Cardiac muscle cell (in vitro differentiated cells and primary cell): Measurements from ENCODE around the gene SIGLEC14. TPM values are rescaled to one million over a fixed set of nuclear protein-coding genes. Genes with fewer than 3 reads are reported as not detected.

ENCODE experiments used
- DNase-seq, 2 donors: peaks; one replicate each; pipeline versions ENCODE4 v3.0.0 to v3.0.0-alpha.2; 2010 to 2017; ENCODE audit warnings: low read depth in 1 of 2, low spot score in 1 of 2
- H3K27ac ChIP-seq: fragments of 200-600 bp; sonication (generic); 2 replicates; pipeline ENCODE4 v1.5.1; 2016
- H3K27me3 ChIP-seq: fragments of 200-600 bp; sonication (generic); 2 replicates; pipeline ENCODE4 v1.6.0; 2016; ENCODE audit warnings: control low read depth
- H3K36me3 ChIP-seq: fragments of 200-600 bp; sonication (generic); 2 replicates; pipeline ENCODE4 v1.5.1; 2016; ENCODE audit warnings: control low read depth
- H3K4me1 ChIP-seq: fragments of 200-600 bp; sonication (generic); 2 replicates; pipeline ENCODE4 v1.8.1; 2017; ENCODE audit warnings: low read depth, mild to moderate bottlenecking, mixed run types
- H3K4me3 ChIP-seq: fragments of 200-600 bp; sonication (generic); 2 replicates; pipeline ENCODE4 v1.5.1; 2016; ENCODE audit warnings: mild to moderate bottlenecking
- H3K9me3 ChIP-seq: fragments of 200-600 bp; sonication (generic); 2 replicates; pipeline ENCODE4 v1.5.1; 2017; ENCODE audit warnings: low read depth, mild to moderate bottlenecking, control low read depth
- CTCF ChIP-seq: IDR thresholded peaks from 2 replicates; pipeline ENCODE4 v1.5.1; 2012; ENCODE audit warnings: low read depth, mild to moderate bottlenecking, low read length
- polyA plus RNA-seq: library from polyadenylated mRNA; unstranded; fragments of >200 nt; fragmentation: Nextera tagmentation; extraction: Ambion mirVana; gene quantifications from 2 replicates; pipeline ENCODE4 v1.2.1, GENCODE V29; 2016
- total RNA-seq: library from RNA; depleted of rRNA; stranded (reverse); fragments of >200 nt; gene quantifications from 2 replicates; pipeline ENCODE4 v1.2.3, GENCODE V29; 2016

SIGLEC14 gene
- total and polyA plus RNA-seq, 2 experiments from 2014 or later, result not detected

- Histone ChIP-seq H3K36me3 (no peaks in the 10 kb centered on the region), H3K27me3 (peaks cover 3% of the 10 kb centered on the region), H3K9me3 (no peaks in the 10 kb centered on the region), H3K4me3 (no peak overlapping the region), H3K4me1 (no peaks in the 10 kb centered on the region), H3K27ac (no peak overlapping the region)
- no peak for DNase-seq
- TF ChIP-seq CTCF, result no peak
Measured at GRCh38 chr19:51663650-51664049, 17.0 kb upstream of the SIGLEC14 start.

DNA sequence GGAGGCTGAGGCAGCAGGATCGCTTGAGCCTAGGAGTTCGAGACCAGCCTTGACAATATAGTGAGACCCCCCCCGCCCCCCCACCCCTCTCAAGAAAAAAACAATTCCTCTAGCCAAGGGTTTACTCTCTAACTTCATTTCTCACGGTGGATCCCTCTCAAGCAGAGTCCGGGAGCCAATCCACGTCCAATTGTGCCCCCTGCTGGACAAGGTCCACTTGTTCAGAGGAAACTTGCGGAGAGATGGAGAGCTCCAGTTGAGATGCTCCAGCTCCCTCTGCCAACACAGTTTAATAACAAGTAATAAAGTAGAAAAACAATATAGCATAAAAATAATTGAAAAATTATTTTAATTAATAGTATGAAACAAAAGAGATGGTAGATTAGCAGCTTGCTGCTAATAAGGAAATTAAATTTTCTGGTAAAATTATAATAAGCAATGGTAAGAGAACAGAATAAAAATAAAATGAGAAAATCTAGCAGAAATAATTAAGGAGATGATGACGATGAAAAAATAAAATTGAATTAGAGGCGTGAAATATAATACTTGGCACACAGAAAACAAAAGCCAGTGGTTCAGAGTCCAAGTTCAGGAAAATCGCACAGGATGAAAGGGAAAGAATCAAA is 14.5 kb upstream of the SIGLEC14 start:
- TF ChIP-seq CTCF, result peak; percentile 76
- H3K36me3 ChIP-seq, result no peaks in the 10 kb centered on the region
- no peaks in the 10 kb centered on the region for H3K9me3 ChIP-seq
- H3K27me3 ChIP-seq, result peaks cover 3% of the 10 kb centered on the region
- DNase-seq, result peak; percentile 90
- no peak overlapping the region for H3K4me3 ChIP-seq
- no peaks in the 10 kb centered on the region for H3K4me1 ChIP-seq
- H3K27ac ChIP-seq, result no peak overlapping the region

- Histone ChIP-seq H3K27me3 (no peaks in the 10 kb centered on the region), H3K4me3 (no peak overlapping the region), H3K4me1 (no peaks in the 10 kb centered on the region), H3K9me3 (no peaks in the 10 kb centered on the region), H3K27ac (no peak overlapping the region), H3K36me3 (no peaks in the 10 kb centered on the region)
- TF ChIP-seq CTCF, result no peak
- DNase-seq, result no peak
Measured at GRCh38 chr19:51654783-51655182, 8.2 kb upstream of the SIGLEC14 start.

DNA sequence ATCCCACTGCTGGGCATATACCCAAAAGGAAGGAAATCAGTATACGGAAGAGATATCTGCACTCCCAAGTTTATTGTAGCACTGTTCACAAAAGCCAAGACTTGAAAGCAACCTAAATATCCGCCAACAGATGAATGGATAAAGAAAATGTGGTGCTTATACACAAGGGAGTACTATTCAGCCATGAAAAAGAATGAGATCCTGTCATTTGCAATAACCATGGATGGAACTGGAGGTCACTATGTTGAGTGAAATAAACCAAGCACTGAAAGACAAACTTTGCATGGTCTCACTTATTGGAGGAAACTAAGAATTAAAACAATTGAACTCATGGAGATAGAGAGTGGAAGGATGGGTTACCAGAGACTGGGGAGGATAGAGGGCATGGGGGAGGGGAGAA is 6.5 kb upstream of the SIGLEC14 start:
- H3K27me3 ChIP-seq, result no peaks in the 10 kb centered on the region
- DNase-seq, result no peak
- H3K9me3 ChIP-seq, result no peaks in the 10 kb centered on the region
- no peaks in the 10 kb centered on the region for H3K4me1 ChIP-seq
- H3K4me3 ChIP-seq, result no peak overlapping the region
- H3K27ac ChIP-seq, result no peak overlapping the region
- no peak for TF ChIP-seq CTCF
- no peaks in the 10 kb centered on the region for H3K36me3 ChIP-seq

DNA sequence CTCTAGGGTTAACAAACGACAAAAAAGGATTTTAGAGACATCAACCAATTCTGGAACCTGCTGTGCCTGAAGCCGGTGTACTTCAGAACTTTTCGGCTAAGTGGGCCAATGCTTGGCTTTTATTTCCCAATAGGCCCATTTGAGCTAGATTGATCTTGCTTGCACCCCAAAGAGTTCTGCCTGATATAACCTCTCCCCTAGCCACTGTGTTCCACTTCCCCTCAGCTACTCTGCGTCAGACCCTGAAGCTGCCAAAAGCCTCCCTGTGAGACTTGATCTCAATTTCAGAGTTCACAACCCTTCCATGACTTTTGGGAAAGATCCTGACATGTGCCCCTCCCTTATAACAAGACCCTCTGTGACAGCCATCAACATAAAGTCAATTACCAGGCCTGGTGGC is 5.6 kb upstream of the SIGLEC14 start:
- H3K36me3 ChIP-seq, result no peaks in the 10 kb centered on the region
- no peak overlapping the region for H3K27ac ChIP-seq
- H3K4me3 ChIP-seq, result no peak overlapping the region
- no peaks in the 10 kb centered on the region for H3K27me3 ChIP-seq
- H3K4me1 ChIP-seq, result no peaks in the 10 kb centered on the region
- H3K9me3 ChIP-seq, result no peaks in the 10 kb centered on the region
- DNase-seq, result no peak
- no peak for TF ChIP-seq CTCF
